Stimulated activated CD8-positive, alpha-beta memory T cell treated with anti-CD3 and anti-CD28 coated beads, Interleukin-12 subunit alpha, Interleukin-12 subunit beta, amount 100 ng/mL, for 1 hour (primary cell): ENCODE results near the gene HBS1L.

Experiments
- DNase-seq: peaks from one replicate; pipeline ENCODE4 v3.0.0-alpha.2; 2020; ENCODE audit warnings: low read depth

HBS1L gene

GRCh38 chr6:134997133-134997995, 57.3 kb downstream of the HBS1L start:
- DNase-seq = no peak

DNA sequence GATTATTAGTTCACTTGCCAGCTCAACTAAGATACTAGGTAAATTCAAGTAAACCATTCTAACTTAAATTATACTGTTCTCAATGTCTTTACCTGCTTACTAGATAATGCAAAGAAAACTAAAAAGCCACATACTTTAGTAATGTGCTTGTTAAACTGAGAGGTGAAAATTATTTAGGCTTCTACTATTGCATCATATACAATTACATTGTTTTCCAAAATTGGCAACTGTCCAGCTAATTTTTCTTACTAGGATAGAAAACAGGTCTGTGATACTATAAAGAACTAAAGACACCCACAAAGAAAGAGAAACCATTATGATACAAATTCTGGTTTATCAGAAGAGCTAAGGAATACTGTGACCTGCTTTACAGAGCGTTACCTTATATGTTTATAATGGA, 59.1 kb downstream of the HBS1L start:
- no peak for DNase-seq

- no peak for DNase-seq
These were observed 60.2 kb downstream of the HBS1L start for GRCh38 chr6:134994431-134994830.

- no peak for DNase-seq
These were observed 62.5 kb downstream of the HBS1L start for GRCh38 chr6:134992155-134992554.

- DNase-seq = no peak
These were observed 64.4 kb downstream of the HBS1L start for GRCh38 chr6:134990262-134990661.

DNA sequence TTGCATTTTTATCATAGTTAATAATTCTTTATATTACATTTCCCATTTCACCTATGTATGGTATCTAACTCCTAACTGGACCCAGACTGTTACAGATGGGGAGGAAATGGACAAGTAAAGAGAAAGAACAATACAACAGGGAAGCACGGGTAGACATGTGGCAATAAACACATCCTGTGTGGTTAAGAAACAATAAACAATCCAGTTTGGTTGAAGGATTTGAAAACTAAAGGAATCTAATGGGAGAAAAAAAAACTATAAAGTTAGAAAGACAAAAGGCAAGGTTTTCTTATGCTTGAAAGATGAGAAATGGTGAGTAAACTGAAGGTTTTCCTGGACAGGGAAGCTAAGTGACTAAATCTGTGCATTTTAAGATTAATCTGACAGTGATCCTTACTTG, 69.8 kb downstream of the HBS1L start:
- DNase-seq = no peak

GRCh38 chr6:134983823-134984222, 70.8 kb downstream of the HBS1L start:
- no peak for DNase-seq

GRCh38 chr6:134982161-134982560, 72.5 kb downstream of the HBS1L start:
- no peak for DNase-seq

- DNase-seq = no peak
These were observed 73.8 kb downstream of the HBS1L start for GRCh38 chr6:134980846-134981245.

DNA sequence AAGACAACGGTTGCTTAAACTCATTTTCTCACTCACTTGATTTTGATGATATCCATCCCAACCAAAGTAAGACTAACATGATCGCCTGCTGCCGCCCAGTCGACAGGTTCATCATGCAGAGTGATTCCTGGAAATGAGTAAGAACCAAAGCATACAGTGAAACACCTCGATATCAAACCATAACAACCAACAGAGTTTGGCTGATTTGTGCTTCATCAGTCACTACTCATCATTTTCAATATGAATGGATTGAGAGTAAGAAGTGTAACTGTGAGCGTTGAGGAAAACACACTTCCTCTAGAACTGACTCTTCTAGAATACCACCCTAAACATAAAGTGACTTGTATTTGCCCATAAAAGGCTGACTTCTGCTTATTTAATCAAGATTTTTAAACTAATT, 75.5 kb downstream of the HBS1L start:
- no peak for DNase-seq

DNA sequence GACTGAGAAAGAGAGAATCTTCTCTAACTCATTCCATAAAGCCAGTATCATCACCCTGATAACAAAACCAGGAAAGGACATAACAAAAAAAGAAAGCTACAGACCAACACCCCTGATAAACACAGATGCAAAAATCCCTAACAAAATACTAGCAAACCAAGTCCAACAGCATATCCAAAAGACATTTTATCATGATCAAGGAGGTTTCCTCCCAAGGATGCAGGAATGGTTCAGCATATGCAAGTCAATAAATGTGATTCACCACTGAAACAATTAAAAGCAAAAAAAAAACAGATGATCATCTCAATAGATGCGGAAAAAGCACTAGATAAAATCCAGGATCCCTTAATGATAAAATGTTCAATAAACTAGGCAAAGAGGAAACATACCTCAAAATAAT, 80.3 kb downstream of the HBS1L start:
- no peak for DNase-seq

GRCh38 chr6:134967711-134968110, 86.9 kb downstream of the HBS1L start:
- DNase-seq = no peak

DNA sequence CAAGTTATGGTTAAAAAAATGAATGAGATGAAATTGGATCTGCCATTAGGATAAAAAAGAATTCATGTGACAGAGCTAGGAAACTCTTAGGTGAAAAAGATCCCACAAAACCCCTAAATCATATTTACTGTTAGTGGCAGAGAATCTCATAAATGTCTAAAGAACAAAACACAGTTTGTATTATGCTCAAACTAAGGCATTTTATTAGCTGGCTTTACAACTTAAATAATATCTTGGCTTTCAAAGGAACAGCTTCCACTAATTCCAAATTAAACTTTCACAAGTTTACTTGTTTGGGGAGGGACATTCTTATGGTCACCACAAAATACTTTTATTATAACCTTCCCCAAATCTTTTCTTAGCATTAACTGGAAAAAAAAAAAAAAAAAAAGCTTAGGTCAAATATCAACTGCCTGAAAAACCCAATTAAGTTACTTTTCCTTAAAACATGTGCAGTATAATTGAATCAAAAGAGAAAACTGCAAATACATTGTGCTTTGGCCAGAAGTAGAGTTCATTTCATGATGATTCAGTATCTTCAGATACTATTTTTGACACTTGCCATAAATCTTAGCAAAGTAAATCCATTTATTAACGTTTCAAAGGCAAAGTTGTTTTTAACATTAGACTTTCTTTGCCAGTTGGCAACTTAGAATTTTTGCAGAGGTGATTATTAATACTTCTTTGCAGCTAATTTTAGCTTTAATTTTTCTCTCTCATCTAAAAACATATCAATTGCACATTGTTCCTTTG, 90.0 kb downstream of the HBS1L start:
- DNase-seq = no peak

GRCh38 chr6:134962421-134962820, 92.2 kb downstream of the HBS1L start:
- no peak for DNase-seq

- DNase-seq = no peak
These were observed 93.3 kb downstream of the HBS1L start for GRCh38 chr6:134961366-134961765.

- DNase-seq = no peak
These were observed 95.0 kb downstream of the HBS1L start for GRCh38 chr6:134959603-134960002.

GRCh38 chr6:134956676-134957075, 97.9 kb downstream of the HBS1L start:
- no peak for DNase-seq

DNA sequence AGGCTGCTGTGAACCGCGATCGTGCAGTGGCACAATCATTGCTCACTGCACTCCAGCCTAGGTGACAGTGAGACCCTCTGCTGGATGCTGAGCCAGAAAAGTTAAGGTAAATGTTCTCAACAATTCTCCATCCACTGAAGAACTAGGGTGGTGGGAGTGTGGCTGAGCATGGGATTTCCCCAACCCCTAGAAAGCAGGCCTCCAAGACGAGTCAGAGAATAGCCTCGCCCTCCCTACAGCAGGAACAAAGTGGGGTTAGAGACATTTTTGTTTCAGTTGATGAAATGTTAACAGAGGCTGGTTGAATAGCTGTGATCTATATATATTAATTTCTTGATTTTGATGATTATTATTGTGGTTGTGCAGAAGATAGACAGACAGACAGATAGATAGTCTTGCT, 98.6 kb downstream of the HBS1L start:
- DNase-seq = no peak

DNA sequence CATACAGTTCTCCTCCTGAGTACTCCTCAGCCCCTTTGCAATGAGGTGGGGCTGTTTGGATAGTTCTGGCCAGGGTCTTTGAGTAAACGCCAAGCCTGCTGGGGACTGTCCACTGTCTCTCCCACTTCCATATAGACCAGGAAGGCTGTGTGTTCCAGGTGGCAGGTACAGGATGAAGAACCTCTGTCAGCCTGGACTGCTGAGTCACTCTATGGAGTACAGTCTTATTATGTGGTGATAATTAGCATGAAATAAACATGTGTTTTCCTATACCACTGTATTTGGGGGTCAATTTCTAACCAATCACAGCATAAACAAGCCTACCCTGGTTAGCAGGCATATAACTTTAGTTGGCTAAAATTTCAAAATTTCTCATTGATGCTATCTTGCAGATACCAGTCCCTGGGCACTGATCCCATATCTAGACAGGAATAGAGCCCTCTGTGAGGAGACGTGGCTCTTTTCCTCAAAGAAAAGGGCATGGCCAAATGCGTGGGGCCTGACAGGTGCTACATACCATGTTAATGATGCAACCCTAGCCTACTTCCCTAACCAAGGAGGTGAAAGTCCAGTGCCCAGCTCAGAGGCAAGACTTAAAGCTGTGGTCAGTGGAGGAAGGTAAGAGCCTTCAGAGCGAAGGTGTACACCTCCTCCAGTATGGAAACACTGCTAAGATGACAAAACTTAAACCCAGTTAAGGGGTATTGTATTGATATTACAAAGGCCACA, 100.2 kb downstream of the HBS1L start:
- DNase-seq = no peak

DNA sequence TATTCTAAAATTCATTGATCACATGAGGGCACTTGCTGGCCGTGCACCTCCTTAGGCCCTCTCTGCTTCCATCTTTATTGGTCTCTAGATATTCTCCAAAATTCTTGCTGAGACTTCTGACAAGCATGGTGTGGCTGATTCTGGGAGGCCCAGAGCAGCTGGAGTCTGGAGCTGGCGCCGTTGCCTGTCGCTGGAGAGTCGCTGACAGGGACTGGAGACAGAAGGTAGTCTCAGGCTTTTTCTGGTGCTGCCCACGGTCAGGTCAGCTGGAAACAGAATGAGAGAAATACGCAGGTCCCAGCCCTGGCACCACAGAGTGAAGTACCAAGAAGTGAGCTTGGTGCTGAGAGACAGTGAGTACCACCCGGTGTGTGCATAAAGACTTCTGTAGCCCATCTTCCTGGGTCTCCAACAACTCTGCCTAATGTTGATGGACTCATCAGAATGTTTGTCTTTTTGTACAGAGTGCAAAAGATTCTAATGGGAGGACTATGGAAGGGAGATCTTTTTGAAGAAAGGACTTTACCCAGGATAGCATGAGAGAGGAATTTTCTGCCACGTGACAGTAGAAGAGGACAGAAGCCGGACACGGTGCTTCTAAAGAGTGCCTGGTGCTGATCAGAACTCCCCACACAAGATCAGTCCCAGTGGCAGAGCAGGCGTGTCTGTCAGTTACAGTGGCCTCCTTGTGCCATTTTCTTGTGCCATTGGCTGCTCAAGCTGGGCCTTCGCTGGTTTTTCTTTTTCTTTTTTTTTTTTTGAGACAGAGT, 102.9 kb downstream of the HBS1L start:
- no peak for DNase-seq

DNA sequence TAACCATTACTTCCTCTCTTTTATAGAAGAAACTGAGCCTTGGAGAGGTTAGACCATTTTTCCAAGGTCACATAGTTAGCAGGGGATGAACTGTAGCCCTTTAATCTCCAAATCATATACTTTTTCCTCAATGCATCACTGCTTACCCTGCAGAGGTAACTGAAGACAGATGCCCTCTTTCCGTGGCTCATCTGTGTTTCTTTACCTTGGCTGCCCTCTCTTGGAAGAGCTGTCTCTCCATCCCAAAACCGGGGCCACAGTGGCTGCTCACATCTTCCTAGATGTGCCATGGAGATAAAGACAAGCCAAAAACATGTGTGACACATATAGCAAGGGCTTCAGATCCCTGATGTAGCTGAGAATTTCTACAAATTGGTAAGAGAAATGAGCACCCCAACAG, 104.1 kb downstream of the HBS1L start:
- DNase-seq = no peak

GRCh38 chr6:134949927-134950326, 104.7 kb downstream of the HBS1L start, which contains the start of gene ALDH8A1:
ALDH8A1 (minus strand) TSS chr6:134950101; CDS start chr6:134950053, 48 bp downstream.
- no peak for DNase-seq
